GM10248 (cell line): Measurements from ENCODE around the gene ZNF514.

Source experiments
- CTCF ChIA-PET: fragments of 300-600 bp; sonication (Branson Sonifier 250); formaldehyde crosslinking; extraction: SDS; loops from one replicate; lab custom pipeline; 2021; ENCODE audit warnings: antibody characterized with exemption; lab: Yijun Ruan, JAX
- POLR2A ChIA-PET: fragments of 350-650 bp; sonication (Branson Sonifier 250); formaldehyde crosslinking; extraction: SDS; loops from one replicate; lab custom pipeline; 2020; ENCODE audit warnings: antibody characterized with exemption; lab: Yijun Ruan, JAX
- DNase-seq: peaks from one replicate; pipeline ENCODE4 v3.0.0; 2012; ENCODE audit errors: extremely low spot score
- TF ChIP-seq, protein P1 (sequence below): IDR thresholded peaks from 2 replicates; pipeline ENCODE4 v1.5.1; 2012; ENCODE audit warnings: mild to moderate bottlenecking, low read depth; ENCODE audit errors: extremely low read depth, missing control alignments, control extremely low read depth

The ZNF514 gene

DNA sequence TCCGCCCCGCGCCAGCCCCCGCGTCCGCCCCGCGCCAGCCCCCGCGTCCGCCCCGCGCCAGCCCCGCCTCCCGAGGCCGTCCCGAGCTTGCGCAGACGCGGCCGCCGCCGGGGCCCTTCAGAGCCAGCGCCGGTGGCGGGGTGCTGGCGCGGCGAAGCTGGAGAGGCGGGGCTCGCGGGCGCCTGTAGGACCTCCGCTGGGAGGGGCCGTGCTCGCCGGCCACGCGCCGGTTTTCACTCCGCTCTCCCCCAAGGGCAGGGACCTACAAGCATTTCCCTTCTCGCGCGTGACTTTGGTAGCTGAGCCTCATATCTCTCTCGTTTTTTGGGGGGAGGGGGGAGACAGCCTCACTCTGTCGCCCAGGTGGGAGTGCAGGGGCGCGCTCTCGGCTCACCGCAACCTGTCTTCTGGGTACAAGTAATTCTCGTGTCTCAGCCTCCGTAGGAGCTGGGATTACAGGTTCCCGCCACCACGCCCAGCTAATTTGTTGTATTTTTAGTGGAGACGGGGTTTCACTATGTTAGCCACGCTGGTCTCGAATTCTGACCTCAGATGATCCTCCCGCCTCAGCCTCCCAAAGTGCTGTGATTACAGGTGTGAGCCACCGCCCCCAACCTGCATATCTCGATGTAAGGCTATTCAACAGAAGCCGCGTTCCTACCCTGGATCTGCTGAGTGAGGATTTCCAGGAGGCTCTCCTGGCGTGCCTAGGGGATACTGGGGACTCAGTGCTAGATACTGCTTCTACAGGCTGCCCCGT lies at the start of gene ZNF514:
ZNF514 (minus strand) TSS at position 159 of the 760 bp plus-strand sequence. CDS start 6,595 bp downstream, outside the sequence.
- peak; percentile 87 for DNase-seq
- POLR2A ChIA-PET, result interaction anchor here (0.9 kb wide), 1 partner anchor 38 kb away, joined by 3 read pairs; no protein-coding TSS in a partner anchor
- TF ChIP-seq, protein P1, sequence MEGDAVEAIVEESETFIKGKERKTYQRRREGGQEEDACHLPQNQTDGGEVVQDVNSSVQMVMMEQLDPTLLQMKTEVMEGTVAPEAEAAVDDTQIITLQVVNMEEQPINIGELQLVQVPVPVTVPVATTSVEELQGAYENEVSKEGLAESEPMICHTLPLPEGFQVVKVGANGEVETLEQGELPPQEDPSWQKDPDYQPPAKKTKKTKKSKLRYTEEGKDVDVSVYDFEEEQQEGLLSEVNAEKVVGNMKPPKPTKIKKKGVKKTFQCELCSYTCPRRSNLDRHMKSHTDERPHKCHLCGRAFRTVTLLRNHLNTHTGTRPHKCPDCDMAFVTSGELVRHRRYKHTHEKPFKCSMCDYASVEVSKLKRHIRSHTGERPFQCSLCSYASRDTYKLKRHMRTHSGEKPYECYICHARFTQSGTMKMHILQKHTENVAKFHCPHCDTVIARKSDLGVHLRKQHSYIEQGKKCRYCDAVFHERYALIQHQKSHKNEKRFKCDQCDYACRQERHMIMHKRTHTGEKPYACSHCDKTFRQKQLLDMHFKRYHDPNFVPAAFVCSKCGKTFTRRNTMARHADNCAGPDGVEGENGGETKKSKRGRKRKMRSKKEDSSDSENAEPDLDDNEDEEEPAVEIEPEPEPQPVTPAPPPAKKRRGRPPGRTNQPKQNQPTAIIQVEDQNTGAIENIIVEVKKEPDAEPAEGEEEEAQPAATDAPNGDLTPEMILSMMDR, result no peak
- CTCF ChIA-PET, result interaction anchor here (0.9 to 2.7 kb wide), 5 partner anchors 20 to 72 kb away, joined by 3 to 11 read pairs (median 4); partner anchors contain the start of gene MRPS5

DNA sequence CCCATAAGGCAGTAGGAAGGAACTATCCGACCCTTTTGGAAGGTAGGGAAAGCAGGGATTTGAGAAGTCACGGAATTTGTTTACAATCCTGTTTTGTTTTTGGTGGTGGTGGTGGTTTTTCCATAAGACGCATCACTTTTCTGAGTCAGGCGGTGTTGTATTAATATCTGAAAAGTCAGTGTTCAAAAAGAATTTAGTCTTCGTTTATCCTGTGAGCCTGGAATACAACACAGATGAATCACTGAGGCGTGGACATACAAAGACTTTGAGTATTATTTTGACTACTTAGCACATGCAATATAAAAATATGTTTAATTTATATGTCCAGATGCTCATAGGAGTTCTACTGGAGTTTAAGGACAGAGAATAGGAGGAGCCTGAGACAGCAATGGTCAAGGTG lies 48.5 kb upstream of the ZNF514 start:
- TF ChIP-seq, protein P1, result no peak
- POLR2A ChIA-PET, result no interaction called here
- no peak for DNase-seq
- CTCF ChIA-PET, result no interaction called here

DNA sequence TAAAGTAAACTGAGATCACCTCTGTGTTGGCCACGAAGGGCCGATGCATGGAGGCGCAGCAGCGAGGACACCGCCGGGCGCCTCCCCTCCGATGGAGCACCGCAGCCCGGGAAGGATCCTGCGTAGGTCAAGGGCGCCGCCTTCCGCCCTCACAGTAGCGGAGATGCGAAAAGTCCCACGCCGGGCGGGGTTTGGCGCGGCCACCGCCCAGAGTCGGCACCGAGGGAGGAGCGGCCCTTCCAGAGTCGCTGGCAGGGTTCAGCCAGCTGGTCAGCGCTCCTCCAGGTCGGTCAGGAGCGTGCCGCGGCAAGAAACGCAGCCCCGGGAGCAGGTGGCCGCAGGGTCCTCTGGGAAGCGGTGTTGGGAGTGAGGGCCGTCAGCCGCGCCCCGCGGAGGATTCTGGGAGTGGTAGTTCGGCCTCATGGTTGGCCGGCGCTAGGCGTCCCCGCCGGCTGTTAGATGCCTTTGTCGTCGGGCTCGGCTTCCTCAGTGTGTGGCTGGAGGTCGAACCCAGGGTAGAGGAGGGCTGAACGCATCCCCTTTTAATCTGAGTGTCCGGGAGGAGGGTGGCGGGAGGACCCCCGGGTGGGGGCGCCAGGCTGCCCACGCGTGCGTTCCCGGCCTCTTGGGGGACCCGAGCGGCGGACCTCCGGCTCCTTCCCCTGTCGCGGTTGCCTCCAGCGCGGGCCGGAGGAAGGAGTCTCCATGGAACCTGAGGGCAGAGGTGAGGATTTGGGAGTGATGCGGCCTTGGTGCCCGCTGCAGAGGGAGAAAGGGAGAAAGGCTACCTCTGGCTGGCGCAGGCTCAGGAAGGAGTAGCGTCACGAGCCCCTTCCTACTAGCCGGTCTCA lies 47.7 kb upstream of the ZNF514 start, which contains the start of gene ZNF892:
ZNF892 (plus strand) TSS at position 411 of the 851 bp plus-strand sequence; CDS start at position 706, 295 bp downstream.
- POLR2A ChIA-PET, result no interaction called here
- peak; percentile 94 for DNase-seq
- CTCF ChIA-PET, result interaction anchor here (2.0 kb wide), 1 partner anchor 130 kb away, joined by 5 read pairs; no protein-coding TSS in a partner anchor
- TF ChIP-seq, protein P1, result peak; percentile 65

DNA sequence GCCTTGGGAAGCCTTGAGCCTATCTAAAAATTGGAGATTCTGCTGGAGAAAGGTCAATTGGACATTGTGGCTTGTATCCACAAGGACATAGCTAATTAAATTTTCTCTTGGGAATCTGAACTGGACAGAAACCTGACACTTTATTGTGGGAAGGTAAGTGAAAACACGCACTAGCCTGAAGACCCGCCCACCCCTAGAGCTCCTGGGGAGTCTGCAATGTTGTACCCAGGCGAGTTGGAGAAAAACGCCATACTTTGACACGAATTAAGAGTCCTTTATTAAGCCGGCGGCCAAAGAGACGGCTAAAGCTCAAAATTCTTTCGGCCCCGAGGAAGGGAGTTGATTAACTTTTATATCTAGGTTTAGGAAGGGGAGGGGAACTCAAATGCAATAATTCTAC lies 46.4 kb upstream of the ZNF514 start:
- CTCF ChIA-PET, result interaction anchor here (1.2 to 2.0 kb wide), 4 partner anchors 26 to 129 kb away, joined by 3 to 5 read pairs (median 4); partner anchors contain the start of genes ZNF2 and ZNF514
- TF ChIP-seq, protein P1, result no peak
- DNase-seq, result no peak
- POLR2A ChIA-PET, result no interaction called here

DNA sequence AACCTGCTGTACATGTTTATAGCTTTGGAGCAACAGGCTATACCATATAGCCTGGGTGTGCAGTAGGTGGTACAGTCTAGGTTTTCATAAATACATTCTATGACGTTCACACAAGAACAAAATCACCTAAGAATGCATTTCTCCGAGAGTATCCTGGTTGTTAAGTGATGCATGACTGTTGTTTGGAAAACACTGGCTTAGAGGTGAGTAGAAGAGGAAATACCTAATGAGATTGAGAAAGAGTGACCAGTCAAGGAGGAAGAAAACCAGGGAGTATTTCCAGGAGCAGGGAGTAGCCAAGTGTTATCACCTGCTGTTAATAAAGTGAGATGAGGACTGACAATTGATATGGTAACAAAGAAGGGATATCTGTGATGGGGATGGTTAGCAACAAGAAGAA lies 44.7 kb upstream of the ZNF514 start:
- no peak for DNase-seq
- TF ChIP-seq, protein P1, result no peak
- ChIA-PET CTCF (no interaction called here), POLR2A (no interaction called here)

DNA sequence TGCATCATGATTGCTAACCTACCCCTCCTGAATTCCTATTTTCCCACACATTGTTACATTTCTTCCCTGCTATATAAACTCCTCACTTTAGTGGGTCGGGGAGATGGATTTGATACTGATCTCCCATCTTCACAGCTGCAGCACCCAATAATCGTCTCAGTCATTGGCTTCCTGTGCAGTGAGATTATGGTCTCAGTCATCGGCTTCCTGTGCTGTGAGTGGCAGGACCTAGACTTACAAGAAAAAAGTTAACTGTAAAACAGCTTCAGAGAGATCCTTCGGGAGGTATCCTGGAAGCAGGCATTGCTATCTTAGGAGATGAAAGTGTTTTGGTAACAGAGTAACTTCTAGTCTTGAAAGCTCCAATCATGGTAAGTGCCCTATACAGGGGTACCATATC lies 44.3 kb upstream of the ZNF514 start:
- POLR2A ChIA-PET, result no interaction called here
- no peak for DNase-seq
- TF ChIP-seq, protein P1, result no peak
- CTCF ChIA-PET, result no interaction called here
